Hindlimb muscle (tissue), 1 donor: ENCODE measurements around the gene RNH1. TPM values are rescaled to one million over a fixed set of nuclear protein-coding genes. Genes with fewer than 3 reads are reported as not detected.

Source experiments
- DNase-seq: peaks from one replicate; pipeline ENCODE4 v3.0.0-alpha.2; 2013
- polyA plus RNA-seq: library from polyadenylated mRNA; unstranded; fragments of 120-200 nt; gene quantifications from one replicate; pipeline ENCODE4 v1.2.1, GENCODE V29; 2013; ENCODE audit not compliant: insufficient read length

The RNH1 gene
- polyA plus RNA-seq, result 114 TPM

- DNase-seq, result peak; percentile 91
These were observed at the start of gene RNH1 for GRCh38 chr11:506995-507726. Gene RNH1, minus strand, starts transcription at chr11:507242. Its CDS starts 5,080 bp downstream, at chr11:502162.

GRCh38 chr11:555780-556661 lies 49.0 kb upstream of the RNH1 start:
- no peak for DNase-seq

- no peak for DNase-seq
These were observed 48.3 kb upstream of the RNH1 start for GRCh38 chr11:555227-555779.

GRCh38 chr11:554428-555226 lies 47.6 kb upstream of the RNH1 start:
- peak; percentile 56 for DNase-seq

- no peak for DNase-seq
These were observed 46.9 kb upstream of the RNH1 start for GRCh38 chr11:553988-554340.

GRCh38 chr11:553083-553987 lies 46.3 kb upstream of the RNH1 start:
- no peak for DNase-seq

GRCh38 chr11:551596-551995 lies 44.6 kb upstream of the RNH1 start:
- no peak for DNase-seq

GRCh38 chr11:551131-551530 lies 44.1 kb upstream of the RNH1 start:
- DNase-seq, result no peak

GRCh38 chr11:550746-551085 lies 43.7 kb upstream of the RNH1 start:
- DNase-seq, result no peak

GRCh38 chr11:550021-550745 lies 43.1 kb upstream of the RNH1 start:
- no peak for DNase-seq

- DNase-seq, result no peak
These were observed 41.9 kb upstream of the RNH1 start for GRCh38 chr11:548700-549603.

GRCh38 chr11:545171-545570 lies 38.1 kb upstream of the RNH1 start:
- no peak for DNase-seq

GRCh38 chr11:544817-545166 lies 37.8 kb upstream of the RNH1 start:
- no peak for DNase-seq

GRCh38 chr11:541433-541885 lies 34.4 kb upstream of the RNH1 start:
- no peak for DNase-seq

- DNase-seq, result no peak
These were observed 33.8 kb upstream of the RNH1 start for GRCh38 chr11:540583-541432.

GRCh38 chr11:539971-540481 lies 33.0 kb upstream of the RNH1 start:
- no peak for DNase-seq

- DNase-seq, result no peak
These were observed 31.5 kb upstream of the RNH1 start for GRCh38 chr11:538431-539051.
